ENCODE results near the gene FAM43A.

FAM43A gene

DNA sequence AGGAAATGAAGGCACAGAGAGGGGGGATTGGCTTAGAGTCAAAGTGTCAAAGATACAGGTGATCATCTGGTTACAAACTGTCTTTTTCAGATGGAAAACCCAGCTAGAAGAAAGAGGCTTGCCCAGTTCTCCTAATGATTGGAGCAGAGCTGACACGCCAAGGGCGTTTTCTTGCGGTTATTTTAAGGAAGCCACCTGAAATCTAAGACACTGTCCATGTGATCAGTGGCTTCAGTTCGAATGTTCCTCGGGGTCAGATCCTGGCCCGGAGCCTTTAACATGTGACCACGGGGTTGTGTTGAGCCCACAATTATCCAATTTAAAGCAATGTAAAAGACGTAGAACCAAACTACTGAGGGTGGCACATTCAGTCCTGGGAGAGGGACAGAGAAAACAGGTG lies 19.5 kb downstream of the FAM43A start:
- Histone ChIP-seq H3K27me3 (ENCODE audit: control insufficient read depth, insufficient read depth, low read length, poor library complexity, severe bottlenecking) (no peaks in the 10 kb centered on the region), H3K36me3 (ENCODE audit: control insufficient read depth, insufficient read depth, low read length) (no peaks in the 10 kb centered on the region), H3K27ac (ENCODE audit: insufficient read depth, low read depth, low read length, poor library complexity, severe bottlenecking) (no peak overlapping the region), H3K4me3 (ENCODE audit: insufficient read depth, low read depth, low read length) (no peak overlapping the region), H3K4me1 (ENCODE audit: control insufficient read depth, insufficient read depth, low read length) (no peaks in the 10 kb centered on the region), H3K9me3 (ENCODE audit: control insufficient read depth, low read length) (no peaks in the 10 kb centered on the region)
- WGBS, 2 experiments: 88 to 90% methylated on average over 8 of the region's 8 CpGs

GRCh38 chr3:194705761-194706160 lies 20.1 kb downstream of the FAM43A start:
- no peaks in the 10 kb centered on the region for H3K36me3 ChIP-seq (ENCODE audit: control insufficient read depth, insufficient read depth, low read length)
- no peak overlapping the region for H3K27ac ChIP-seq (ENCODE audit: insufficient read depth, low read depth, low read length, poor library complexity, severe bottlenecking)
- no peak overlapping the region for H3K4me3 ChIP-seq (ENCODE audit: insufficient read depth, low read depth, low read length)
- no peaks in the 10 kb centered on the region for H3K27me3 ChIP-seq (ENCODE audit: control insufficient read depth, insufficient read depth, low read length, poor library complexity, severe bottlenecking)
- H3K4me1 ChIP-seq (ENCODE audit: control insufficient read depth, insufficient read depth, low read length): no peaks in the 10 kb centered on the region
- WGBS, 2 experiments: 89 to 91% methylated on average over 11 of the region's 11 CpGs
- no peaks in the 10 kb centered on the region for H3K9me3 ChIP-seq (ENCODE audit: control insufficient read depth, low read length)

GRCh38 chr3:194707147-194707540 lies 21.5 kb downstream of the FAM43A start:
- WGBS, 2 experiments: 81 to 83% methylated on average over 7 of the region's 7 CpGs
- no peaks in the 10 kb centered on the region for H3K4me1 ChIP-seq (ENCODE audit: control insufficient read depth, insufficient read depth, low read length)
- H3K4me3 ChIP-seq (ENCODE audit: insufficient read depth, low read depth, low read length): no peak overlapping the region
- no peaks in the 10 kb centered on the region for H3K36me3 ChIP-seq (ENCODE audit: control insufficient read depth, insufficient read depth, low read length)
- H3K9me3 ChIP-seq (ENCODE audit: control insufficient read depth, low read length): no peaks in the 10 kb centered on the region
- H3K27ac ChIP-seq (ENCODE audit: insufficient read depth, low read depth, low read length, poor library complexity, severe bottlenecking): no peak overlapping the region
- H3K27me3 ChIP-seq (ENCODE audit: control insufficient read depth, insufficient read depth, low read length, poor library complexity, severe bottlenecking): no peaks in the 10 kb centered on the region

DNA sequence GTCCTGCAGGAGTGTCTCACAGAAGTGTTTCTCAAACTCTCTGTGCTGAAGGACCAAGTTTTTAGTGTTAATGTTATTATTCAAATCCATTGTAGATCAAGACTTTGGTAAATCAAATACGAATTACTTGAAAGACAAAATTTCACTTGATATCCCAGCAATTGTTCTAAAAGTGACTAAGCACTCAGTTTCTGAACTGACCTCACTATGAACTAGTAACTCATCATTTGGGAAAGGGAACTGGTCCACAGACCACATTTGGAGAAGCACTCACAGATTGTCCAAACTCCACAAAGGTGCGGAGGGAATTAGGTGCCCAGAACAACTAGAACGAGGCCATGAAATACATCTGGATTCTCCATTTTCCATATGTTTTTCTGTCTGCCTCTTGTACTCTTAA lies 25.6 kb downstream of the FAM43A start:
- 92 to 96% methylated on average over 3 of the region's 3 CpGs for WGBS, 2 experiments
- Histone ChIP-seq H3K4me3 (ENCODE audit: insufficient read depth, low read depth, low read length) (no peak overlapping the region), H3K4me1 (ENCODE audit: control insufficient read depth, insufficient read depth, low read length) (no peaks in the 10 kb centered on the region), H3K27me3 (ENCODE audit: control insufficient read depth, insufficient read depth, low read length, poor library complexity, severe bottlenecking) (no peaks in the 10 kb centered on the region), H3K36me3 (ENCODE audit: control insufficient read depth, insufficient read depth, low read length) (no peaks in the 10 kb centered on the region), H3K27ac (ENCODE audit: insufficient read depth, low read depth, low read length, poor library complexity, severe bottlenecking) (no peak overlapping the region), H3K9me3 (ENCODE audit: control insufficient read depth, low read length) (no peaks in the 10 kb centered on the region)

- H3K4me3 ChIP-seq (ENCODE audit: insufficient read depth, low read depth, low read length): no peak overlapping the region
- WGBS, 2 experiments: 89 to 93% methylated on average over 6 of the region's 6 CpGs
- H3K4me1 ChIP-seq (ENCODE audit: control insufficient read depth, insufficient read depth, low read length): no peaks in the 10 kb centered on the region
- no peaks in the 10 kb centered on the region for H3K36me3 ChIP-seq (ENCODE audit: control insufficient read depth, insufficient read depth, low read length)
- H3K9me3 ChIP-seq (ENCODE audit: control insufficient read depth, low read length): no peaks in the 10 kb centered on the region
- H3K27me3 ChIP-seq (ENCODE audit: control insufficient read depth, insufficient read depth, low read length, poor library complexity, severe bottlenecking): no peaks in the 10 kb centered on the region
- H3K27ac ChIP-seq (ENCODE audit: insufficient read depth, low read depth, low read length, poor library complexity, severe bottlenecking): no peak overlapping the region
These were observed 26.2 kb downstream of the FAM43A start for GRCh38 chr3:194711913-194712312.

GRCh38 chr3:194713299-194714136 lies 27.8 kb downstream of the FAM43A start:
- WGBS, 2 experiments: 85 to 94% methylated on average over 8 of the region's 9 CpGs
- no peak overlapping the region for H3K4me3 ChIP-seq (ENCODE audit: insufficient read depth, low read depth, low read length)
- no peaks in the 10 kb centered on the region for H3K36me3 ChIP-seq (ENCODE audit: control insufficient read depth, insufficient read depth, low read length)
- H3K9me3 ChIP-seq (ENCODE audit: control insufficient read depth, low read length): no peaks in the 10 kb centered on the region
- no peak overlapping the region for H3K27ac ChIP-seq (ENCODE audit: insufficient read depth, low read depth, low read length, poor library complexity, severe bottlenecking)
- no peaks in the 10 kb centered on the region for H3K4me1 ChIP-seq (ENCODE audit: control insufficient read depth, insufficient read depth, low read length)
- H3K27me3 ChIP-seq (ENCODE audit: control insufficient read depth, insufficient read depth, low read length, poor library complexity, severe bottlenecking): no peaks in the 10 kb centered on the region

DNA sequence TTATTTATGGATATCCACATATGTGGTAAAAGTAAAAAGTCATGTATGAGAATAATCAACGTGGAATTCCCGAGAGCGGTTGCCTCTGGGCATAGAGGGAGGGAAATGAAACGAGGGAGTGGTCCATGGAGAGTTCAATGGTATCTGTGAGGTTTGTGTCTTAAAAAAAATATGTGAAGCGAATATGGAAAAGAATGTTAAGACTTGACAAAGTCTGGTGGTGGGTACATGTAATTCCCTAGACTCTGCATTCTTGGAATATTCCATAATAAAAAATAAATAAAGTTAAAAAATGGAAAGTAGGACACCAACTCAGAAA lies 28.4 kb downstream of the FAM43A start:
- Histone ChIP-seq H3K36me3 (ENCODE audit: control insufficient read depth, insufficient read depth, low read length) (no peaks in the 10 kb centered on the region), H3K9me3 (ENCODE audit: control insufficient read depth, low read length) (no peaks in the 10 kb centered on the region), H3K4me3 (ENCODE audit: insufficient read depth, low read depth, low read length) (no peak overlapping the region), H3K27me3 (ENCODE audit: control insufficient read depth, insufficient read depth, low read length, poor library complexity, severe bottlenecking) (no peaks in the 10 kb centered on the region), H3K27ac (ENCODE audit: insufficient read depth, low read depth, low read length, poor library complexity, severe bottlenecking) (no peak overlapping the region), H3K4me1 (ENCODE audit: control insufficient read depth, insufficient read depth, low read length) (no peaks in the 10 kb centered on the region)
- 94 to 96% methylated on average over 5 of the region's 5 CpGs for WGBS, 2 experiments

DNA sequence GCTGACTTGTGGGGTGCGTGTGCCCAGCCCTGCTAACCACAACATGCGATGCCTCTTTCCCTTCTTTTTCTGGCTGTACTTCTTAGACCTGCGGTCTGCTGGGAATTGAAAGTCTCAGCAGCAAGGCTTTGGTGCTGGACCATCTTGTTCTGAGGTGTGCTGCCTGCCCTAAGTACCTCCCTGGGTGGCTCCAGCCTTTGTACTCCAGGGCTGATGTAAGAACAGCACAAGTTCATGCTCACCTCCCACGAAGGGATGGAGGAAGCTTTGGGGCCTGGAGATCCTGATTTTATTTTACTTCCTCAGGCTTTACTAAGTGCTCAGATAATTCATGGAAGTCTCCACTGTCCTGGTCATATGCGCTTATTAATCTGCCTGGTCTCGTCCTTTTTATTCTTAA lies 28.9 kb downstream of the FAM43A start:
- H3K4me3 ChIP-seq (ENCODE audit: insufficient read depth, low read depth, low read length): no peak overlapping the region
- H3K36me3 ChIP-seq (ENCODE audit: control insufficient read depth, insufficient read depth, low read length): no peaks in the 10 kb centered on the region
- H3K27me3 ChIP-seq (ENCODE audit: control insufficient read depth, insufficient read depth, low read length, poor library complexity, severe bottlenecking): no peaks in the 10 kb centered on the region
- 92 to 93% methylated on average over 6 of the region's 6 CpGs for WGBS, 2 experiments
- no peaks in the 10 kb centered on the region for H3K9me3 ChIP-seq (ENCODE audit: control insufficient read depth, low read length)
- no peak overlapping the region for H3K27ac ChIP-seq (ENCODE audit: insufficient read depth, low read depth, low read length, poor library complexity, severe bottlenecking)
- H3K4me1 ChIP-seq (ENCODE audit: control insufficient read depth, insufficient read depth, low read length): no peaks in the 10 kb centered on the region

GRCh38 chr3:194715022-194715800 lies 29.5 kb downstream of the FAM43A start:
- Histone ChIP-seq H3K36me3 (ENCODE audit: control insufficient read depth, insufficient read depth, low read length) (no peaks in the 10 kb centered on the region), H3K4me3 (ENCODE audit: insufficient read depth, low read depth, low read length) (no peak overlapping the region), H3K27ac (ENCODE audit: insufficient read depth, low read depth, low read length, poor library complexity, severe bottlenecking) (no peak overlapping the region), H3K27me3 (ENCODE audit: control insufficient read depth, insufficient read depth, low read length, poor library complexity, severe bottlenecking) (no peaks in the 10 kb centered on the region), H3K9me3 (ENCODE audit: control insufficient read depth, low read length) (no peaks in the 10 kb centered on the region), H3K4me1 (ENCODE audit: control insufficient read depth, insufficient read depth, low read length) (no peaks in the 10 kb centered on the region)
- WGBS, 2 experiments: 88 to 91% methylated on average over 8 of the region's 8 CpGs

GRCh38 chr3:194718079-194718478 lies 32.4 kb downstream of the FAM43A start:
- H3K36me3 ChIP-seq (ENCODE audit: control insufficient read depth, insufficient read depth, low read length): no peaks in the 10 kb centered on the region
- no peak overlapping the region for H3K27ac ChIP-seq (ENCODE audit: insufficient read depth, low read depth, low read length, poor library complexity, severe bottlenecking)
- no peak overlapping the region for H3K4me3 ChIP-seq (ENCODE audit: insufficient read depth, low read depth, low read length)
- no peaks in the 10 kb centered on the region for H3K9me3 ChIP-seq (ENCODE audit: control insufficient read depth, low read length)
- 74 to 89% methylated on average over 2 of the region's 2 CpGs for WGBS, 2 experiments
- no peaks in the 10 kb centered on the region for H3K27me3 ChIP-seq (ENCODE audit: control insufficient read depth, insufficient read depth, low read length, poor library complexity, severe bottlenecking)
- H3K4me1 ChIP-seq (ENCODE audit: control insufficient read depth, insufficient read depth, low read length): no peaks in the 10 kb centered on the region
